ENCODE results near the gene PTPRD. TPM values are rescaled to one million over a fixed set of nuclear protein-coding genes. Genes with fewer than 3 reads are reported as not detected.
"Not testable (repeated sequence)": the region's sequence is repeated elsewhere in the genome, so short reads cannot be mapped to it uniquely, and the experiment has no call there.

PTPRD gene
- total and polyA plus RNA-seq, 3 experiments from 2014 or later, result 0.02 to 0.04 TPM; not detected in 1

- no peaks in the 10 kb centered on the region for H3K4me1 ChIP-seq (ENCODE audit: insufficient read depth, low read length)
- no peak overlapping the region for H3K27ac Mint-ChIP-seq
- peaks cover 0 to 2% (median 0%) of the 10 kb centered on the region in 5 donors for H3K9me3 Mint-ChIP-seq
- H3K27ac ChIP-seq (ENCODE audit: low read depth, low read length), result no peak overlapping the region
- no peaks in the 10 kb centered on the region for H3K27me3 ChIP-seq (ENCODE audit: insufficient read depth, low read length, poor library complexity, severe bottlenecking)
- CTCF ChIA-PET, result interaction anchor here (1.0 kb wide), 1 partner anchor 17 kb away, joined by 3 read pairs; no protein-coding TSS in a partner anchor
- POLR2A ChIA-PET, result no interaction called here
- no peak overlapping the region for H3K4me3 Mint-ChIP-seq
- no peaks in the 10 kb centered on the region for H3K4me1 Mint-ChIP-seq
- H3K27me3 Mint-ChIP-seq, result no peaks in the 10 kb centered on the region
- no peaks in the 10 kb centered on the region for H3K36me3 Mint-ChIP-seq
- no peak for DNase-seq
- H3K4me3 ChIP-seq (ENCODE audit: low read length), result no peak overlapping the region
- no peaks in the 10 kb centered on the region for H3K9me3 ChIP-seq (ENCODE audit: low read length)
- no peaks in the 10 kb centered on the region for H3K36me3 ChIP-seq (ENCODE audit: insufficient read depth, low read length)
Observed at GRCh38 chr9:9002826-9003583, 1609.8 kb downstream of the PTPRD start.

GRCh38 chr9:8980496-8981013, 1632.2 kb downstream of the PTPRD start:
- no peaks in the 10 kb centered on the region for H3K4me1 Mint-ChIP-seq

GRCh38 chr9:8978334-8978733, 1634.5 kb downstream of the PTPRD start:
- H3K36me3 ChIP-seq (ENCODE audit: insufficient read depth, low read length), result no peaks in the 10 kb centered on the region
- H3K9me3 Mint-ChIP-seq, result peaks cover 0 to 10% (median 7%) of the 10 kb centered on the region in 5 donors
- no peaks in the 10 kb centered on the region for H3K36me3 Mint-ChIP-seq
- no peak overlapping the region for H3K4me3 Mint-ChIP-seq
- no peak overlapping the region for H3K27ac ChIP-seq (ENCODE audit: low read depth, low read length)
- POLR2A ChIA-PET, result no interaction called here
- no peaks in the 10 kb centered on the region for H3K4me1 Mint-ChIP-seq
- H3K4me3 ChIP-seq (ENCODE audit: low read length), result no peak overlapping the region
- H3K27me3 ChIP-seq (ENCODE audit: insufficient read depth, low read length, poor library complexity, severe bottlenecking), result no peaks in the 10 kb centered on the region
- no peak overlapping the region for H3K27ac Mint-ChIP-seq
- H3K4me1 ChIP-seq (ENCODE audit: insufficient read depth, low read length), result no peaks in the 10 kb centered on the region
- CTCF ChIA-PET, result no interaction called here
- no peak for DNase-seq
- no peaks in the 10 kb centered on the region for H3K9me3 ChIP-seq (ENCODE audit: low read length)
- no peaks in the 10 kb centered on the region for H3K27me3 Mint-ChIP-seq

More at GRCh38 chr9:8980496-8981013, 1632.2 kb downstream of the PTPRD start:
- Histone ChIP-seq H3K36me3 (ENCODE audit: insufficient read depth, low read length) (no peaks in the 10 kb centered on the region), H3K4me1 (ENCODE audit: insufficient read depth, low read length) (no peaks in the 10 kb centered on the region), H3K27me3 (ENCODE audit: insufficient read depth, low read length, poor library complexity, severe bottlenecking) (no peaks in the 10 kb centered on the region), H3K4me3 (ENCODE audit: low read length) (no peak overlapping the region), H3K9me3 (ENCODE audit: low read length) (no peaks in the 10 kb centered on the region), H3K27ac (ENCODE audit: low read depth, low read length) (no peak overlapping the region)
- Mint-ChIP-seq H3K27me3 (no peaks in the 10 kb centered on the region), H3K27ac (no peak overlapping the region), H3K9me3 (peaks cover 0 to 10% (median 4%) of the 10 kb centered on the region in 5 donors), H3K4me3 (no peak overlapping the region), H3K36me3 (no peaks in the 10 kb centered on the region)
- DNase-seq, result no peak
- POLR2A ChIA-PET, result no interaction called here
- CTCF ChIA-PET, result no interaction called here

- H3K9me3 Mint-ChIP-seq, result peaks cover 4 to 35% (median 9%) of the 10 kb centered on the region in 5 donors
- H3K4me1 Mint-ChIP-seq; DNase-seq; H3K27me3 ChIP-seq (ENCODE audit: insufficient read depth, low read length, poor library complexity, severe bottlenecking); H3K27me3 Mint-ChIP-seq; H3K27ac ChIP-seq (ENCODE audit: low read depth, low read length); H3K4me3 Mint-ChIP-seq; H3K36me3 Mint-ChIP-seq; CTCF ChIA-PET; H3K36me3 ChIP-seq (ENCODE audit: insufficient read depth, low read length); H3K4me1 ChIP-seq (ENCODE audit: insufficient read depth, low read length); POLR2A ChIA-PET; H3K27ac Mint-ChIP-seq; H3K4me3 ChIP-seq (ENCODE audit: low read length); H3K9me3 ChIP-seq (ENCODE audit: low read length): not testable (repeated sequence)
Observed at GRCh38 chr9:8968350-8968749, 1644.5 kb downstream of the PTPRD start.

- DNase-seq, result no peak
- H3K27ac Mint-ChIP-seq, result no peak overlapping the region
- H3K9me3 Mint-ChIP-seq, result peaks cover 2 to 27% (median 9%) of the 10 kb centered on the region in 5 donors
- no peaks in the 10 kb centered on the region for H3K27me3 Mint-ChIP-seq
- Histone ChIP-seq H3K4me1 (ENCODE audit: insufficient read depth, low read length) (no peaks in the 10 kb centered on the region), H3K4me3 (ENCODE audit: low read length) (no peak overlapping the region), H3K27me3 (ENCODE audit: insufficient read depth, low read length, poor library complexity, severe bottlenecking) (no peaks in the 10 kb centered on the region), H3K9me3 (ENCODE audit: low read length) (peaks cover 5% of the 10 kb centered on the region), H3K27ac (ENCODE audit: low read depth, low read length) (no peak overlapping the region), H3K36me3 (ENCODE audit: insufficient read depth, low read length) (no peaks in the 10 kb centered on the region)
- ChIA-PET POLR2A (no interaction called here), CTCF (no interaction called here)
- H3K4me3 Mint-ChIP-seq, result no peak overlapping the region
- no peaks in the 10 kb centered on the region for H3K4me1 Mint-ChIP-seq
- H3K36me3 Mint-ChIP-seq, result no peaks in the 10 kb centered on the region
Observed at GRCh38 chr9:8963885-8964284, 1648.9 kb downstream of the PTPRD start.

DNA sequence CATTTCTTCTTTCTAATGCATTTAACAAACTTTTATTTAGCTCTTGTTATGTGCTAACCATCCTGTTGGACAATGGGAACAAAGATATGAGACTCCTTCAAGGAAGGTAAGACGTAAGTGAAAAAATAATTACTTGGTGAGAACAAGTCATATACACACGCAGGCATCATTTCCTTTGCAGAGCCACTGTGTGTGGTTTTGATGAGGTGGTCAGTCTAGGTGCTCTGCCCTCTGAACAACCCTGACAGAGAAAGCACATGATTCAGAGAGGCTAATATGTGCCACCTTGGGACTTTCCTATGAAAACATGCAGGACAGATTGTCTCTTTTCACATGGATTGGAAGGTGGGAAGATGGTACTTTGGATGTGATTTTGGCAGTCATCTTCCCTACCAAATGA, 1650.7 kb downstream of the PTPRD start:
- Histone ChIP-seq H3K27me3 (ENCODE audit: insufficient read depth, low read length, poor library complexity, severe bottlenecking) (no peaks in the 10 kb centered on the region), H3K9me3 (ENCODE audit: low read length) (peaks cover 5% of the 10 kb centered on the region), H3K27ac (ENCODE audit: low read depth, low read length) (no peak overlapping the region), H3K4me3 (ENCODE audit: low read length) (no peak overlapping the region), H3K36me3 (ENCODE audit: insufficient read depth, low read length) (no peaks in the 10 kb centered on the region), H3K4me1 (ENCODE audit: insufficient read depth, low read length) (no peaks in the 10 kb centered on the region)
- H3K36me3 Mint-ChIP-seq, result no peaks in the 10 kb centered on the region
- H3K4me1 Mint-ChIP-seq, result no peaks in the 10 kb centered on the region
- ChIA-PET CTCF (no interaction called here), POLR2A (no interaction called here)
- no peak for DNase-seq
- H3K27me3 Mint-ChIP-seq, result no peaks in the 10 kb centered on the region
- H3K9me3 Mint-ChIP-seq, result peaks cover 2 to 20% (median 9%) of the 10 kb centered on the region in 5 donors
- H3K27ac Mint-ChIP-seq, result no peak overlapping the region
- H3K4me3 Mint-ChIP-seq, result no peak overlapping the region

GRCh38 chr9:8961186-8961851, 1651.5 kb downstream of the PTPRD start:
- Histone ChIP-seq H3K27ac (ENCODE audit: low read depth, low read length) (no peak overlapping the region), H3K4me3 (ENCODE audit: low read length) (no peak overlapping the region), H3K9me3 (ENCODE audit: low read length) (peaks cover 5% of the 10 kb centered on the region), H3K4me1 (ENCODE audit: insufficient read depth, low read length) (no peaks in the 10 kb centered on the region), H3K27me3 (ENCODE audit: insufficient read depth, low read length, poor library complexity, severe bottlenecking) (no peaks in the 10 kb centered on the region), H3K36me3 (ENCODE audit: insufficient read depth, low read length) (no peaks in the 10 kb centered on the region)
- Mint-ChIP-seq H3K9me3 (peaks cover 0 to 15% (median 7%) of the 10 kb centered on the region in 5 donors), H3K4me3 (no peak overlapping the region), H3K36me3 (no peaks in the 10 kb centered on the region), H3K27ac (no peak overlapping the region), H3K27me3 (no peaks in the 10 kb centered on the region), H3K4me1 (no peaks in the 10 kb centered on the region)
- no peak for DNase-seq
- CTCF ChIA-PET, result no interaction called here
- POLR2A ChIA-PET, result no interaction called here

DNA sequence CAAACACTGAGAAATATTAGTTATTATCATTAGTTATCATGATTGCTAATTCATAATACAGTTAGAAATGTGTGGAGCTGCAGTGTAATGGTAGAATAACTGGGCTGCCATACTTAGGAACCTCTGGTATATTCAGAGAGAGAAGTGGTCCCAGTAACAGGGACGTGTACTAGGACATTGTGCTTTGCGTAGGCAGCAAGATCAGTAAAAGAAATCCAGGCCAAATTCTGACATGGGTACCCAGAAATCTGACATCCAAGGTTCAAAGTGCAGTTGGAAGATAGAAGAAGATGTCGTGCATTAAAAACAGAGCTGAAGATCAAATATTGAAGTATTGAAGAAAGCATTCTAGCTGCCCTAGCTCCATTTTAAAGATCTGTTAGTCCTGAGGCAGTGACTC, 1652.5 kb downstream of the PTPRD start:
- CTCF ChIA-PET, result no interaction called here
- Histone ChIP-seq H3K9me3 (ENCODE audit: low read length) (no peaks in the 10 kb centered on the region), H3K4me3 (ENCODE audit: low read length) (no peak overlapping the region)

More for the DNA sequence above, 1652.5 kb downstream of the PTPRD start:
- Histone ChIP-seq H3K27ac (ENCODE audit: low read depth, low read length) (no peak overlapping the region), H3K27me3 (ENCODE audit: insufficient read depth, low read length, poor library complexity, severe bottlenecking) (no peaks in the 10 kb centered on the region), H3K4me1 (ENCODE audit: insufficient read depth, low read length) (no peaks in the 10 kb centered on the region), H3K36me3 (ENCODE audit: insufficient read depth, low read length) (no peaks in the 10 kb centered on the region)
- POLR2A ChIA-PET, result no interaction called here
- Mint-ChIP-seq H3K27ac (no peak overlapping the region), H3K9me3 (peaks cover 0 to 18% (median 4%) of the 10 kb centered on the region in 5 donors), H3K4me1 (no peaks in the 10 kb centered on the region), H3K4me3 (no peak overlapping the region), H3K27me3 (no peaks in the 10 kb centered on the region), H3K36me3 (no peaks in the 10 kb centered on the region)
- no peak for DNase-seq
